Spleen (tissue), 7 donors: Measurements from ENCODE around the gene APOBR.

ENCODE experiments used
- CTCF ChIP-seq, 11 experiments: fragments of 200-600 bp in 7 of 11; fragments of 450-650 bp in 4 of 11; sonication (generic) in 4 of 11; IDR thresholded peaks in 8 of 11; conservative IDR thresholded peaks in 3 of 11; 1 replicate in 7 of 11; 2 replicates in 4 of 11; pipeline versions ENCODE4 v1.4.0 to v1.8.0; 2016 to 2021; ENCODE audit warnings: antibody characterized with exemption in 11 of 11, inconsistent platforms in 4 of 11, mild to moderate bottlenecking in 1 of 11
- POLR2A ChIP-seq, 3 donors: fragments of 450-650 bp; IDR thresholded peaks; one replicate each; pipeline ENCODE4 v1.5.1; 2017; ENCODE audit warnings: antibody characterized with exemption in 3 of 3, mild to moderate bottlenecking in 1 of 3
- donor health status: DM: no; HTN: no; CAD: no; lungs with moderate emphysema.
- donor health status: DM: no; HTN: no; CAD: no.
- donor health status: DM: no; HTN: no; CAD: no.

GRCh38 chr16:28486266-28486665 is 8.2 kb upstream of the APOBR start:
- TF ChIP-seq CTCF (IDR thresholded peaks at IDR 0.05 in 8 of 11, conservative IDR thresholded peaks at IDR 0.05 in 3 of 11) (no peak), POLR2A (IDR thresholded peaks at IDR 0.05) (no peak)
